HEK293 (cell line): ENCODE data around the gene TXNDC2.
A peak's percentile ranks its signal among the peaks of the same experiment; 100 is the strongest.

Source experiments
- CTCF ChIP-seq: fragments of 450-650 bp; formaldehyde crosslinking; IDR thresholded peaks from 2 replicates; pipeline ENCODE4 v1.5.1; 2016; ENCODE audit warnings: missing biosample characterization, missing genetic modification characterization
- INSM2 ChIP-seq: fragments of 450-650 bp; formaldehyde crosslinking; IDR thresholded peaks from 2 replicates; pipeline ENCODE4 v1.5.1; 2016; ENCODE audit warnings: missing biosample characterization, missing genetic modification characterization
- KLF1 ChIP-seq: fragments of 450-650 bp; formaldehyde crosslinking; IDR thresholded peaks from 2 replicates; pipeline ENCODE4 v1.5.1; 2016; ENCODE audit warnings: missing biosample characterization, missing genetic modification characterization
- PRDM4 ChIP-seq: fragments of 450-650 bp; formaldehyde crosslinking; IDR thresholded peaks from 2 replicates; pipeline ENCODE4 v1.5.1; 2017; ENCODE audit warnings: missing biosample characterization, missing genetic modification characterization
- SP2 ChIP-seq: fragments of 450-650 bp; formaldehyde crosslinking; IDR thresholded peaks from 2 replicates; pipeline ENCODE4 v1.5.1; 2016; ENCODE audit warnings: missing biosample characterization, missing genetic modification characterization
- ZBTB6 ChIP-seq: fragments of 450-650 bp; formaldehyde crosslinking; IDR thresholded peaks from 2 replicates; pipeline ENCODE4 v1.5.1; 2017; ENCODE audit warnings: missing biosample characterization, missing genetic modification characterization
- ZEB2 ChIP-seq: fragments of 450-650 bp; formaldehyde crosslinking; IDR thresholded peaks from 2 replicates; pipeline ENCODE4 v1.5.1; 2016; ENCODE audit warnings: missing biosample characterization, missing genetic modification characterization
- ZFHX2 ChIP-seq: fragments of 450-650 bp; formaldehyde crosslinking; conservative IDR thresholded peaks from 2 replicates; pipeline ENCODE4 v1.5.1; 2016; ENCODE audit warnings: missing biosample characterization, missing genetic modification characterization
- ZFP69B ChIP-seq: fragments of 450-650 bp; formaldehyde crosslinking; IDR thresholded peaks from 2 replicates; pipeline ENCODE4 v1.5.1; 2016; ENCODE audit warnings: missing biosample characterization, missing genetic modification characterization
- ZNF280D ChIP-seq: fragments of 450-650 bp; formaldehyde crosslinking; IDR thresholded peaks from 2 replicates; pipeline ENCODE4 v1.5.1; 2016; ENCODE audit warnings: missing biosample characterization, missing genetic modification characterization
- ZNF324 ChIP-seq: fragments of 450-650 bp; formaldehyde crosslinking; IDR thresholded peaks from 2 replicates; pipeline ENCODE4 v1.5.1; 2016; ENCODE audit warnings: missing biosample characterization, missing genetic modification characterization
- ZNF391 ChIP-seq: fragments of 450-650 bp; formaldehyde crosslinking; IDR thresholded peaks from 2 replicates; pipeline ENCODE4 v1.5.1; 2016; ENCODE audit warnings: low read depth, missing biosample characterization, missing genetic modification characterization, borderline replicate concordance
- ZNF501 ChIP-seq: fragments of 450-650 bp; formaldehyde crosslinking; IDR thresholded peaks from 2 replicates; pipeline ENCODE4 v1.5.1; 2016; ENCODE audit warnings: missing biosample characterization, missing genetic modification characterization
- ZNF561 ChIP-seq: fragments of 450-650 bp; IDR thresholded peaks from 2 replicates; pipeline ENCODE4 v1.5.1; 2018; ENCODE audit warnings: missing biosample characterization, missing genetic modification characterization, borderline replicate concordance
- ZNF610 ChIP-seq: fragments of 450-650 bp; formaldehyde crosslinking; IDR thresholded peaks from 2 replicates; pipeline ENCODE4 v1.5.1; 2016; ENCODE audit warnings: missing biosample characterization, missing genetic modification characterization, borderline replicate concordance
- ZNF621 ChIP-seq: fragments of 450-650 bp; formaldehyde crosslinking; IDR thresholded peaks from 2 replicates; pipeline ENCODE4 v1.5.1; 2017; ENCODE audit warnings: missing biosample characterization, missing genetic modification characterization
- ZNF692 ChIP-seq: fragments of 450-650 bp; formaldehyde crosslinking; IDR thresholded peaks from 2 replicates; pipeline ENCODE4 v1.5.1; 2016; ENCODE audit warnings: missing biosample characterization, missing genetic modification characterization
- ZNF792 ChIP-seq: fragments of 450-650 bp; formaldehyde crosslinking; IDR thresholded peaks from 2 replicates; pipeline ENCODE4 v1.5.1; 2016; ENCODE audit warnings: missing biosample characterization, missing genetic modification characterization

TXNDC2 gene

GRCh38 chr18:9913526-9914333 is 28.0 kb downstream of the TXNDC2 start, which contains the start of gene VAPA (continued):
- 0 out of 2 replicates have a peak, but pooled peaks have one; percentile 47 for TF ChIP-seq ZEB2
- TF ChIP-seq SP2 (tag by site-specific recombination): peak; percentile 82
- peak; percentile 22; the same call in 1 of the 2 replicates for TF ChIP-seq CTCF (tag by site-specific recombination)
- TF ChIP-seq ZNF391: no peak
- TF ChIP-seq ZNF324 (tag by site-specific recombination): peak; percentile 18; the same call in 1 of the 2 replicates
- peak; percentile 16; the same call in 1 of the 2 replicates for TF ChIP-seq PRDM4 (tag by site-specific recombination)
- peak; percentile 91 for TF ChIP-seq ZBTB6
- TF ChIP-seq ZFP69B (tag by site-specific recombination): peak; percentile 94
- TF ChIP-seq KLF1 (tag by site-specific recombination): peak; percentile 72
- no peak for TF ChIP-seq ZNF792 (tag by site-specific recombination)
- 0 out of 2 replicates have a peak, but pooled peaks have one; percentile 57 for TF ChIP-seq ZNF561
- no peak for TF ChIP-seq ZNF621 (tag by site-specific recombination)
- TF ChIP-seq ZNF610 (tag by site-specific recombination): 0 out of 2 replicates have a peak, but pooled peaks have one; percentile 45
- TF ChIP-seq ZNF501 (tag by site-specific recombination): peak; percentile 41; the same call in 1 of the 2 replicates
- peak; percentile 97 for TF ChIP-seq ZNF692 (tag by site-specific recombination)
- TF ChIP-seq ZNF280D (tag by site-specific recombination): no peak
- peak; percentile 84 for TF ChIP-seq INSM2 (tag by site-specific recombination)
- peak; percentile 92 for TF ChIP-seq ZFHX2 (tag by site-specific recombination)
